Hepatocyte (in vitro differentiated cells): ENCODE measurements around the gene CELF5.

Experiments
- EZH2 ChIP-seq: fragments of 200-600 bp; sonication (generic); IDR thresholded peaks from 2 replicates; pipeline ENCODE4 v1.6.1; 2016; ENCODE audit warnings: antibody characterized with exemption, mild to moderate bottlenecking, borderline replicate concordance
- EZH2phosphoT487 ChIP-seq: fragments of 200-600 bp; sonication (generic); IDR thresholded peaks from one replicate; pipeline ENCODE4 v1.6.1; 2018; ENCODE audit warnings: antibody characterized with exemption, mild to moderate bottlenecking, low read depth, moderate library complexity; ENCODE audit not compliant: unreplicated experiment, severe bottlenecking
- TF ChIP-seq, protein P1 (sequence below): fragments of 200-600 bp; sonication (generic); IDR thresholded peaks from 2 replicates; pipeline ENCODE4 v1.5.1; 2016; ENCODE audit warnings: antibody characterized with exemption, mild to moderate bottlenecking; ENCODE audit not compliant: poor library complexity

DNA sequence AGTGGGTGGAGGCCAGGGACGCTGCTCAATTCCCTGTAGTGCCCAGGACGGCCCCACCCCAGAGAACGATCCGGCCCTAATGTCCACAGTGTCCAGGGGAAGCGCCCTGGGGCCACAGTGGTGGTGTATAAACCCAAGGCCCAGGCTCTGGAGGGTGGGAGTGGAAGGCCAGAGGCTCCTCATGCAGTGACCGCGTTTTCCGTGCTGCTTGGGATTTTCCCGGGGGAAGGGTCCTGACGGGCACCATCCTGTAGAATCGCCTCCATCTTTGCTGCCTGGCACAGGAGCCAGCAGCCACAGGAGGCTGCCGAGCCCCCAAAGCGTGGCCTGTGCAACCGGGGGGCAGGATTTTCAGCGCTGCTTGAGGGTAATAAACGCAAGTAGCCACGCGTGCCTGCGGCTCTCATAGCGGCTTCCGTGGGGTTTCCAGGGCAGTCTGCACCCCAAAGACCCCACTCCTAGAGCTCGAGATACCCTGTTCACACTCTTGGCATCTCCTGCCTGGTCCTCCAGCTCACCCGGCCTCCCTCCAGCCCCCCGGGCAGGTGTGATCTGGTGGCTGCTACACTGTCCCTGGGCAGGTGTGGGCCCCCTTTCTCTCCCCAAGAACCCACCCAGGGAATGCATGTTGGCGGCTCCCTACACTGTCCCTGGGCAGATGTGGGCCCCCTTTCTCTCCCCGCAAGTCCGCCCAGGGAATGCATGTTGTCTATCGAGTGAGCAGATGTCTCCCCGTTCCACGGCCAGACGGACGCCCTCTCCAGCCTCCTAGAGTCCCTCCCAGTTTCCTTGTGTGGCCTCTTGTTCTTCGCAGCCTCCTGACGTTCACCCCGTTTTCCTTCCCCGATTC, 36.6 kb upstream of the CELF5 start:
- TF ChIP-seq, protein P1, sequence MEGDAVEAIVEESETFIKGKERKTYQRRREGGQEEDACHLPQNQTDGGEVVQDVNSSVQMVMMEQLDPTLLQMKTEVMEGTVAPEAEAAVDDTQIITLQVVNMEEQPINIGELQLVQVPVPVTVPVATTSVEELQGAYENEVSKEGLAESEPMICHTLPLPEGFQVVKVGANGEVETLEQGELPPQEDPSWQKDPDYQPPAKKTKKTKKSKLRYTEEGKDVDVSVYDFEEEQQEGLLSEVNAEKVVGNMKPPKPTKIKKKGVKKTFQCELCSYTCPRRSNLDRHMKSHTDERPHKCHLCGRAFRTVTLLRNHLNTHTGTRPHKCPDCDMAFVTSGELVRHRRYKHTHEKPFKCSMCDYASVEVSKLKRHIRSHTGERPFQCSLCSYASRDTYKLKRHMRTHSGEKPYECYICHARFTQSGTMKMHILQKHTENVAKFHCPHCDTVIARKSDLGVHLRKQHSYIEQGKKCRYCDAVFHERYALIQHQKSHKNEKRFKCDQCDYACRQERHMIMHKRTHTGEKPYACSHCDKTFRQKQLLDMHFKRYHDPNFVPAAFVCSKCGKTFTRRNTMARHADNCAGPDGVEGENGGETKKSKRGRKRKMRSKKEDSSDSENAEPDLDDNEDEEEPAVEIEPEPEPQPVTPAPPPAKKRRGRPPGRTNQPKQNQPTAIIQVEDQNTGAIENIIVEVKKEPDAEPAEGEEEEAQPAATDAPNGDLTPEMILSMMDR, result no peak
- TF ChIP-seq EZH2phosphoT487 (no peak), EZH2 (no peak)
